ENCODE measurements around the gene EXOC3.

DNA sequence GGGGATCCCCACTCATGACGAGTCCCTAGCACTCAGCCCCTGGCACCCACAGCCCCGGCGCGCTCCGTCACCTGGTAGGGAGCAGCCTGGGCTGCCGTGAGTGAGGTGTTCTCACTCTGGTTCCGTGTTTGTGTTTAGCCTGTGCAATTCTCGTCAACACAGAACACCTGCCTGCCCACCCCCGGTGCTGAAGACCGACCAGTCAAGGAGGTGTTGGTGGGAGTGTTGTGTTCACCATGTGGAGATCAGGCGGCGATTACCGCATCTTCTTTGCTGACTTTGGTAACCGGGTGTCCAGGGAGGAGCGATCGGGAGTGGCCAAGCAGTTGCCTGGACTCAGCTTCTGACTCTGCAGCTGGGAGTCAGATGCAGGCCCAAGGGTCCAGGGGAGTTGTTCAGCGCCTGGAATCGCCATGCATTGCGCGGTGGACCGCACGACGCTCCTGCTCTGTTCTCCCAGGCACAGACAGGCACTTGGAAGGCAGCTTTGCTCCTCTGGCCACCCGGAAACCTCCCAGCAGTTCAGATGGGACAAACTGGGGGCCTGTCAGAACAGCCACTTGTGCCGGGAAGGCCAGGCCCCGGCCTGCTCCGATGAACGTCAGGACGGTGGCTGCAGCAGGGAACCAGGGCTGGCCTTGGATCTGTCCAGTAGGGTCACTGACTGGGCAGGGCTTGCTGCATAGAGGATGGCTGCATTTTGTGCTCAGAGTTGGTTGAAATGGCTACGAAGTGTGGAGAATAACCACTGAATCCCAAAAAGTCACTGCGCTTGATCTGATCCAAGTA lies 28.2 kb downstream of the EXOC3 start:
- TF ChIP-seq POLR2A (IDR thresholded peaks at IDR 0.05; ENCODE audit: low read depth, low read length) (peak; percentile 39; the same call in 1 of the 2 replicates), POLR2AphosphoS5 (IDR thresholded peaks at IDR 0.05; ENCODE audit: low read depth, low read length) (no peak; the same call in 1 of the 2 replicates)
